Stimulated activated CD8-positive, alpha-beta memory T cell treated with anti-CD3 and anti-CD28 coated beads, Interleukin-4, amount 100 ng/mL, for 4 hours (primary cell): Measurements from ENCODE around the gene CABP1.

Experiments used
- DNase-seq, 2 donors: peaks; one replicate each; pipeline ENCODE4 v3.0.0-alpha.2; 2020; ENCODE audit warnings: low read depth in 2 of 2, low spot score in 1 of 2

CABP1 gene

GRCh38 chr12:120630104-120630892 lies 10.1 kb upstream of the CABP1 start:
- no peak for DNase-seq

GRCh38 chr12:120631097-120631496 lies 9.3 kb upstream of the CABP1 start:
- DNase-seq, result no peak

- DNase-seq, result no peak
Measured at GRCh38 chr12:120640861-120641833, 721 bp downstream of the CABP1 start.

- DNase-seq, result no peak
Measured at GRCh38 chr12:120642121-120642520, 1.7 kb downstream of the CABP1 start.

- DNase-seq, result no peak
Measured at GRCh38 chr12:120642826-120643225, 2.4 kb downstream of the CABP1 start.

GRCh38 chr12:120643574-120643973 lies 3.1 kb downstream of the CABP1 start:
- DNase-seq, result no peak

- no peak for DNase-seq
Measured at GRCh38 chr12:120646044-120646443, 5.6 kb downstream of the CABP1 start.

- DNase-seq, result no peak
Measured at GRCh38 chr12:120647375-120647755, 6.9 kb downstream of the CABP1 start.

GRCh38 chr12:120649442-120650232 lies 9.2 kb downstream of the CABP1 start:
- DNase-seq, result no peak

- no peak for DNase-seq
Measured at GRCh38 chr12:120650233-120650690, 9.8 kb downstream of the CABP1 start.

- no peak for DNase-seq
Measured at GRCh38 chr12:120651821-120652220, 11.4 kb downstream of the CABP1 start.

- no peak for DNase-seq
Measured at GRCh38 chr12:120652656-120653435, 12.4 kb downstream of the CABP1 start.

GRCh38 chr12:120653611-120654010 lies 13.2 kb downstream of the CABP1 start:
- no peak for DNase-seq

GRCh38 chr12:120654656-120655055 lies 14.2 kb downstream of the CABP1 start:
- DNase-seq, result no peak

GRCh38 chr12:120656008-120656407 lies 15.6 kb downstream of the CABP1 start:
- no peak for DNase-seq

- no peak for DNase-seq
Measured at GRCh38 chr12:120658286-120659150, 18.1 kb downstream of the CABP1 start.

- DNase-seq, result no peak
Measured at GRCh38 chr12:120659151-120659525, 18.7 kb downstream of the CABP1 start.

- no peak for DNase-seq
Measured at GRCh38 chr12:120661432-120661831, 21.0 kb downstream of the CABP1 start.

GRCh38 chr12:120662879-120663278 lies 22.5 kb downstream of the CABP1 start:
- no peak for DNase-seq
